Measurements from ENCODE around the gene ECSIT. TPM values are rescaled to one million over a fixed set of nuclear protein-coding genes. Genes with fewer than 3 reads are reported as not detected.

The ECSIT gene
- total RNA-seq, 1 donor from 2014 or later, result 22.6 TPM

- peak; percentile 89 to 98 for DNase-seq (ENCODE audit: low read depth in 2 of 2)
These were observed 23.9 kb downstream of the ECSIT start for GRCh38 chr19:11505032-11505503.

GRCh38 chr19:11504502-11505031 is 24.4 kb downstream of the ECSIT start:
- DNase-seq (ENCODE audit: low read depth in 2 of 2), result no peak

GRCh38 chr19:11499890-11500420 is 29.0 kb downstream of the ECSIT start:
- DNase-seq (ENCODE audit: low read depth in 2 of 2), result no peak

GRCh38 chr19:11499220-11499726 is 29.7 kb downstream of the ECSIT start:
- DNase-seq (ENCODE audit: low read depth in 2 of 2), result no peak

- peak; percentile 47 to 80 for DNase-seq (ENCODE audit: low read depth in 2 of 2)
These were observed 32.4 kb downstream of the ECSIT start for GRCh38 chr19:11496391-11497163.

- DNase-seq (ENCODE audit: low read depth in 2 of 2), result no peak
These were observed 33.0 kb downstream of the ECSIT start for GRCh38 chr19:11495885-11496284.

GRCh38 chr19:11495481-11495880 is 33.5 kb downstream of the ECSIT start:
- no peak for DNase-seq (ENCODE audit: low read depth in 2 of 2)

- no peak for DNase-seq (ENCODE audit: low read depth in 2 of 2)
These were observed 34.2 kb downstream of the ECSIT start for GRCh38 chr19:11494634-11495285.

- no peak for DNase-seq (ENCODE audit: low read depth in 2 of 2)
These were observed 39.6 kb downstream of the ECSIT start for GRCh38 chr19:11489378-11489777.

GRCh38 chr19:11486661-11487503 is 42.1 kb downstream of the ECSIT start:
- no peak for DNase-seq (ENCODE audit: low read depth in 2 of 2)

- no peak for DNase-seq (ENCODE audit: low read depth in 2 of 2)
These were observed 43.6 kb downstream of the ECSIT start for GRCh38 chr19:11485245-11485837.

GRCh38 chr19:11483366-11484111 is 45.4 kb downstream of the ECSIT start:
- no peak for DNase-seq (ENCODE audit: low read depth in 2 of 2)

GRCh38 chr19:11482384-11483050 is 46.4 kb downstream of the ECSIT start:
- peak; percentile 45 to 85 for DNase-seq (ENCODE audit: low read depth in 2 of 2)

GRCh38 chr19:11481534-11482383 is 47.2 kb downstream of the ECSIT start:
- DNase-seq (ENCODE audit: low read depth in 2 of 2), result peak; percentile 55 to 92

GRCh38 chr19:11480715-11481533 is 48.0 kb downstream of the ECSIT start, which contains the start of gene ELAVL3:
Gene ELAVL3, minus strand, starts transcription at chr19:11481046. Its CDS starts 438 bp downstream, at chr19:11480608.
- DNase-seq (ENCODE audit: low read depth in 2 of 2), result no peak

- DNase-seq (ENCODE audit: low read depth in 2 of 2), result no peak
These were observed 48.8 kb downstream of the ECSIT start for GRCh38 chr19:11479898-11480714.
